K562 (cell line): ENCODE results near the gene IFNA5. TPM values are rescaled to one million over a fixed set of nuclear protein-coding genes. Genes with fewer than 3 reads are reported as not detected.

Experiments used
- ATAC-seq: fragments of 200-7000 bp; cut with Tn5 transposase; 3 replicates; pipeline ENCODE4 v1.9.1; 2020; ENCODE audit warnings: moderate library complexity
- BruUV-seq: library from RNA; stranded (reverse); fragments of 400-500 nt; replicated peaks from 2 replicates; lab custom pipeline; 2021; lab: Mats Ljungman, UMichigan
- CTCF ChIA-PET: fragments of 300-600 bp; formaldehyde crosslinking; extraction: SDS; loops from one replicate; lab custom pipeline; 2021; ENCODE audit warnings: low intra/inter-chr PET ratio; lab: Yijun Ruan, JAX
- POLR2A ChIA-PET: fragments of 300-600, 350-650 bp; sonication (Branson Sonifier 250); formaldehyde crosslinking; extraction: SDS; loops from one replicate; lab custom pipeline; 2021; ENCODE audit warnings: antibody characterized with exemption, inconsistent platforms; lab: Yijun Ruan, JAX
- DNase-seq, 4 experiments: peaks; one replicate each; pipeline versions ENCODE4 v3.0.0 to v3.0.0-alpha.2; 2011 to 2018; ENCODE audit warnings: low spot score in 3 of 4, mixed read lengths in 3 of 4; ENCODE audit errors: extremely low read depth in 1 of 4
- FAIRE-seq: peaks from 2 replicates; lab custom pipeline; 2011; peaks lifted over from hg19 to GRCh38; lab: Jason Lieb, UNC
- H2AFZ ChIP-seq: 2 replicates; pipeline ENCODE4 v1.6.0; 2011; ENCODE audit warnings: low read depth, low read length, control low read depth, inconsistent platforms
- H3K27ac ChIP-seq: fragments of 200-600 bp; 3 replicates; pipeline ENCODE4 v1.8.0; 2011; ENCODE audit warnings: low read depth, mild to moderate bottlenecking, control low read depth, inconsistent platforms, low read length, moderate library complexity, mixed read lengths; ENCODE audit errors: extremely low read depth
- H3K27me3 ChIP-seq, 2 experiments: fragments of 300-600 bp in 1 of 2; 2 replicates in 1 of 2; 3 replicates in 1 of 2; pipeline versions ENCODE4 v1.6.0 to v1.8.0; 2011; ENCODE audit warnings: inconsistent platforms in 2 of 2, low read length in 2 of 2, mild to moderate bottlenecking in 1 of 2, mixed read lengths in 1 of 2, moderate library complexity in 1 of 2; ENCODE audit not compliant: control insufficient read depth in 2 of 2, insufficient read depth in 2 of 2
- H3K36me3 ChIP-seq: fragments of 300-600 bp; 3 replicates; pipeline ENCODE4 v1.8.0; 2011; ENCODE audit warnings: mild to moderate bottlenecking, low read length, inconsistent platforms; ENCODE audit not compliant: control insufficient read depth, insufficient read depth
- H3K4me1 ChIP-seq, 2 experiments: fragments of 200-600 bp in 1 of 2; replicated peaks in 1 of 2; 2 replicates in 1 of 2; 3 replicates in 1 of 2; pipeline versions ENCODE4 v1.5.1 to v1.8.0; 2011; ENCODE audit warnings: inconsistent platforms in 2 of 2, low read length in 2 of 2, mild to moderate bottlenecking in 1 of 2, mixed read lengths in 1 of 2, moderate library complexity in 1 of 2; ENCODE audit not compliant: control insufficient read depth in 2 of 2, insufficient read depth in 2 of 2
- H3K4me2 ChIP-seq: 2 replicates; pipeline ENCODE4 v1.6.1; 2011; ENCODE audit warnings: low read length, control low read depth, inconsistent platforms, mixed read lengths; ENCODE audit not compliant: insufficient read depth
- H3K4me3 ChIP-seq: fragments of 200-600 bp; sonication (generic), shearing (Covaris generic); 2 replicates; pipeline ENCODE4 v1.5.1; 2016; ENCODE audit warnings: control low read depth, inconsistent platforms
- H3K79me2 ChIP-seq: fragments of 200-600 bp; 3 replicates; pipeline ENCODE4 v1.8.0; 2011; ENCODE audit warnings: low read length, inconsistent platforms; ENCODE audit not compliant: control insufficient read depth, insufficient read depth
- H3K9ac ChIP-seq, 2 experiments: 2 replicates each; pipeline versions ENCODE4 v1.6.0 to v1.6.1; 2011; ENCODE audit warnings: low read depth in 2 of 2, low read length in 2 of 2, control low read depth in 1 of 2, inconsistent platforms in 1 of 2, mild to moderate bottlenecking in 1 of 2, mixed read lengths in 1 of 2; ENCODE audit not compliant: insufficient read depth in 1 of 2
- H3K9me1 ChIP-seq: one replicate; pipeline ENCODE4 v1.6.0; 2011; ENCODE audit warnings: inconsistent platforms, mild to moderate bottlenecking, low read length, moderate library complexity; ENCODE audit not compliant: control insufficient read depth, insufficient read depth
- H3K9me3 ChIP-seq: replicated peaks from 2 replicates; pipeline ENCODE4 v1.5.1; 2011; ENCODE audit warnings: low read depth, low read length, inconsistent platforms; ENCODE audit not compliant: control insufficient read depth, insufficient read depth
- H4K20me1 ChIP-seq: replicated peaks from 2 replicates; pipeline ENCODE4 v1.6.1; 2011; ENCODE audit warnings: low read length, inconsistent platforms, mixed read lengths; ENCODE audit not compliant: control insufficient read depth, insufficient read depth
- RBFOX2 ChIP-seq: fragments of 200-400 bp; formaldehyde crosslinking; IDR thresholded peaks from 2 replicates; pipeline ENCODE4 v1.6.1; 2017; ENCODE audit warnings: low read depth, mild to moderate bottlenecking, low read length, moderate library complexity
- ZBTB1 ChIP-seq: sonication (generic); formaldehyde crosslinking; IDR thresholded peaks from 2 replicates; pipeline ENCODE4 v1.8.1; 2023; ENCODE audit warnings: missing genetic modification reagents, low read depth, mild to moderate bottlenecking, borderline replicate concordance
- ZNF324 ChIP-seq: fragments of 250-450 bp; sonication (Bioruptor Pico); IDR thresholded peaks from 2 replicates; pipeline ENCODE4 v1.4.0; 2020; ENCODE audit warnings: mild to moderate bottlenecking
- ZNF407 ChIP-seq: fragments of 450-650 bp; IDR thresholded peaks from 2 replicates; pipeline ENCODE4 v1.6.1; 2016; ENCODE audit warnings: low read depth
- WGBS: fragments of 100-300 bp; shearing (Covaris generic); methylation state at CpG from one replicate; pipeline ENCODE4 v1.1.6; 2016; ENCODE audit warnings: low coverage, mixed read lengths; ENCODE audit not compliant: insufficient coverage; ENCODE audit errors: missing lambda C conversion rate; 5-methylcytosine and 5-hydroxymethylcytosine counted together
- in situ Hi-C: fragments of 300-500 bp; cut with MboI; formaldehyde crosslinking; loops from 4 replicates; pipeline ENCODE4 v1.15.0; 2018; ENCODE audit warnings: inconsistent platforms, mixed read lengths
- intact Hi-C: fragments of 100-400 bp; cut with micrococcal nuclease; formaldehyde crosslinking; loops from 2 replicates; pipeline ENCODE4 v1.14.2; 2022
- polyA plus RNA-seq, 8 experiments: library from polyadenylated mRNA; depleted of rRNA in 4 of 8; stranded (reverse) in 5 of 8; unstranded in 3 of 8; fragments of >200 nt; fragmentation: Nextera tagmentation in 2 of 8; fragmentation: Illumina TruSeq in 1 of 8; extraction: Ambion mirVana in 2 of 8; extraction: Trizol in 1 of 8; gene quantifications; 2 replicates each; pipeline versions ENCODE4 v1.2.1 to v1.2.3, GENCODE V29; 2011 to 2014; ENCODE audit warnings: inconsistent platforms in 1 of 8, missing spikeins in 1 of 8
- total RNA-seq, 7 experiments: library from RNA; depleted of rRNA in 6 of 7; stranded (reverse); fragments of >200 nt in 6 of 7; fragmentation: Illumina TruSeq in 2 of 7; extraction: Trizol in 2 of 7; gene quantifications; 2 replicates each; pipeline versions ENCODE4 v1.2.1 to v1.2.3, GENCODE V29; 2011 to 2021; ENCODE audit warnings: low replicate concordance in 1 of 7
- TF ChIP-seq, protein P1 (sequence below): IDR thresholded peaks from 3 replicates; pipeline ENCODE4 v1.6.1; 2011; ENCODE audit warnings: borderline replicate concordance, mild to moderate bottlenecking, moderate library complexity; ENCODE audit not compliant: insufficient read length; ENCODE audit errors: extremely low read depth

Gene IFNA5
- total and polyA plus RNA-seq, 9 of the 15 experiments (the other 6 are each of a cell fraction or from before 2014, with no cell fraction given) = not detected

- FAIRE-seq (no peak), ATAC-seq (no peak), DNase-seq (no peak)
- Histone ChIP-seq H3K9me1 (no peaks in the 10 kb centered on the region), H3K9ac (no peak overlapping the region), H3K27me3 (no peaks in the 10 kb centered on the region), H4K20me1 (no peaks in the 10 kb centered on the region), H3K4me2 (no peak overlapping the region), H3K4me1 (no peaks in the 10 kb centered on the region), H3K36me3 (no peaks in the 10 kb centered on the region), H3K79me2 (no peaks in the 10 kb centered on the region), H3K27ac (no peak overlapping the region), H2AFZ (no peak overlapping the region), H3K9me3 (no peaks in the 10 kb centered on the region), H3K4me3 (no peak overlapping the region)
- no CpG with 5 or more reads among the region's 6 CpGs for WGBS
- no TSS peak for BruUV-seq
- intact Hi-C loops = no loop called here
- POLR2A ChIA-PET = no interaction called here
- in situ Hi-C loops = no loop called here
- CTCF ChIA-PET = no interaction called here
- TF ChIP-seq ZNF407 (no peak), RBFOX2 (no peak), ZNF324 (CRISPR knock-in tag) (no peak), ZBTB1 (no peak)
- TF ChIP-seq, protein P1, sequence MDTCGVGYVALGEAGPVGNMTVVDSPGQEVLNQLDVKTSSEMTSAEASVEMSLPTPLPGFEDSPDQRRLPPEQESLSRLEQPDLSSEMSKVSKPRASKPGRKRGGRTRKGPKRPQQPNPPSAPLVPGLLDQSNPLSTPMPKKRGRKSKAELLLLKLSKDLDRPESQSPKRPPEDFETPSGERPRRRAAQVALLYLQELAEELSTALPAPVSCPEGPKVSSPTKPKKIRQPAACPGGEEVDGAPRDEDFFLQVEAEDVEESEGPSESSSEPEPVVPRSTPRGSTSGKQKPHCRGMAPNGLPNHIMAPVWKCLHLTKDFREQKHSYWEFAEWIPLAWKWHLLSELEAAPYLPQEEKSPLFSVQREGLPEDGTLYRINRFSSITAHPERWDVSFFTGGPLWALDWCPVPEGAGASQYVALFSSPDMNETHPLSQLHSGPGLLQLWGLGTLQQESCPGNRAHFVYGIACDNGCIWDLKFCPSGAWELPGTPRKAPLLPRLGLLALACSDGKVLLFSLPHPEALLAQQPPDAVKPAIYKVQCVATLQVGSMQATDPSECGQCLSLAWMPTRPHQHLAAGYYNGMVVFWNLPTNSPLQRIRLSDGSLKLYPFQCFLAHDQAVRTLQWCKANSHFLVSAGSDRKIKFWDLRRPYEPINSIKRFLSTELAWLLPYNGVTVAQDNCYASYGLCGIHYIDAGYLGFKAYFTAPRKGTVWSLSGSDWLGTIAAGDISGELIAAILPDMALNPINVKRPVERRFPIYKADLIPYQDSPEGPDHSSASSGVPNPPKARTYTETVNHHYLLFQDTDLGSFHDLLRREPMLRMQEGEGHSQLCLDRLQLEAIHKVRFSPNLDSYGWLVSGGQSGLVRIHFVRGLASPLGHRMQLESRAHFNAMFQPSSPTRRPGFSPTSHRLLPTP = no peak
Measured at GRCh38 chr9:21294904-21295538, 10.1 kb downstream of the IFNA5 start.
